Gastrocnemius medialis (tissue), 4 donors: ENCODE results near the gene CDC42EP5. TPM values are rescaled to one million over a fixed set of nuclear protein-coding genes. Genes with fewer than 3 reads are reported as not detected.

Source experiments
- ATAC-seq, 2 donors: fragments of 150-250 bp; one replicate each; pipeline ENCODE4 v1.9.1; 2016
- DNase-seq, 2 donors: peaks; one replicate each; pipeline ENCODE4 v3.0.0-alpha.2; 2019
- H3K27ac ChIP-seq, 4 donors: fragments of 200-600 bp; sonication (generic); 1 replicate in 1 of 4; 2 replicates in 3 of 4; pipeline ENCODE4 v1.5.1; 2016 to 2018; ENCODE audit warnings: mild to moderate bottlenecking in 2 of 4, moderate library complexity in 1 of 4
- H3K27me3 ChIP-seq, 3 donors: fragments of 200-600 bp; sonication (generic) in 2 of 3; 1 replicate in 1 of 3; 2 replicates in 2 of 3; pipeline versions ENCODE4 v1.5.1 to v1.6.0; 2016 to 2019; ENCODE audit warnings: mild to moderate bottlenecking in 1 of 3, moderate library complexity in 1 of 3
- H3K36me3 ChIP-seq, 2 donors: fragments of 200-600 bp; sonication (generic) in 1 of 2; one replicate each; pipeline ENCODE4 v1.5.1; 2017 to 2018
- H3K4me1 ChIP-seq, 2 donors: fragments of 200-600 bp; sonication (generic) in 1 of 2; one replicate each; pipeline ENCODE4 v1.5.1; 2016 to 2017; ENCODE audit warnings: mild to moderate bottlenecking in 2 of 2
- H3K4me3 ChIP-seq, 4 donors: fragments of 200-600 bp; sonication (generic) in 3 of 4; 1 replicate in 1 of 4; 2 replicates in 3 of 4; pipeline ENCODE4 v1.5.1; 2016 to 2019; ENCODE audit warnings: mild to moderate bottlenecking in 2 of 4
- H3K9me3 ChIP-seq, 3 donors: fragments of 200-600 bp; sonication (generic) in 2 of 3; 1 replicate in 1 of 3; 2 replicates in 2 of 3; pipeline ENCODE4 v1.5.1; 2016 to 2019
- CTCF ChIP-seq, 5 experiments: fragments of 450-650 bp in 3 of 5; fragments of 200-600 bp in 2 of 5; sonication (generic) in 2 of 5; IDR thresholded peaks in 4 of 5; conservative IDR thresholded peaks in 1 of 5; 1 replicate in 4 of 5; 2 replicates in 1 of 5; pipeline ENCODE4 v1.5.1; 2016 to 2019; ENCODE audit warnings: antibody characterized with exemption in 5 of 5, mild to moderate bottlenecking in 3 of 5, moderate library complexity in 3 of 5
- POLR2A ChIP-seq, 2 donors: fragments of 450-650 bp; IDR thresholded peaks; one replicate each; pipeline ENCODE4 v1.6.1; 2017; ENCODE audit warnings: antibody characterized with exemption in 2 of 2, mild to moderate bottlenecking in 2 of 2, moderate library complexity in 2 of 2
- in situ Hi-C, 4 donors: fragments of 200-750 bp; cut with MboI; loops; one replicate each; pipeline versions ENCODE4 v1.15.0 to v1.8.0; 2017; ENCODE audit warnings: low sequenced_read_pairs in 4 of 4
- intact Hi-C: fragments of 100-400 bp; cut with DNase I; formaldehyde crosslinking; loops from one replicate; pipeline ENCODE4 v1.15.1; 2023; ENCODE audit warnings: low total_unique reads
- total RNA-seq, 4 donors: library from RNA; depleted of rRNA; stranded (reverse); fragments of >200 nt; gene quantifications; one replicate each; pipeline versions ENCODE4 v1.1.0 to v1.2.3, GENCODE V29; 2016

The CDC42EP5 gene
- total RNA-seq, 4 donors from 2014 or later: 0.83 to 4.6 (median 4.2) TPM; not detected in 1

- in situ Hi-C loops (no loop called here), intact Hi-C loops (no loop called here)
- Histone ChIP-seq H3K4me3 (peak overlapping the region; percentile 25 to 40 (median 35)), H3K9me3 (no peaks in the 10 kb centered on the region), H3K27me3 (peaks cover 30 to 54% (median 39%) of the 10 kb centered on the region in 3 donors), H3K27ac (no peak overlapping the region), H3K4me1 (peaks cover 15 to 40% of the 10 kb centered on the region in 2 donors), H3K36me3 (no peaks in the 10 kb centered on the region)
- ATAC-seq: peak in 1 of 2 donors; percentile 19
- TF ChIP-seq CTCF (IDR thresholded peaks at IDR 0.05 in 4 of 5, conservative IDR thresholded peaks at IDR 0.05 in 1 of 5) (no peak), POLR2A (IDR thresholded peaks at IDR 0.05) (no peak)
- DNase-seq: peak in 1 of 2 donors; percentile 38
Observed at GRCh38 chr19:54431255-54431838, 41.7 kb downstream of the CDC42EP5 start.

GRCh38 chr19:54430306-54431254 is 42.5 kb downstream of the CDC42EP5 start:
- peak overlapping the region; percentile 25 to 40 (median 35) for H3K4me3 ChIP-seq
- ATAC-seq (peak; percentile 17 to 37), DNase-seq (no peak)
- in situ Hi-C loops (no loop called here), intact Hi-C loops (no loop called here)
- H3K4me1 ChIP-seq: peaks cover 12 to 32% of the 10 kb centered on the region in 2 donors
- TF ChIP-seq POLR2A (IDR thresholded peaks at IDR 0.05) (no peak), CTCF (IDR thresholded peaks at IDR 0.05 in 4 of 5, conservative IDR thresholded peaks at IDR 0.05 in 1 of 5) (peak in 1 of 5 experiments; percentile 26)
- H3K27me3 ChIP-seq: peaks cover 35 to 58% (median 43%) of the 10 kb centered on the region in 3 donors
- no peaks in the 10 kb centered on the region for H3K36me3 ChIP-seq
- no peak overlapping the region for H3K27ac ChIP-seq
- H3K9me3 ChIP-seq: no peaks in the 10 kb centered on the region

GRCh38 chr19:54429545-54430227 is 43.4 kb downstream of the CDC42EP5 start:
- no peak overlapping the region for H3K27ac ChIP-seq
- H3K4me1 ChIP-seq: peaks cover 12 to 23% of the 10 kb centered on the region in 2 donors
- DNase-seq: no peak
- intact Hi-C loops: no loop called here
- in situ Hi-C loops: no loop called here
- no peak overlapping the region for H3K4me3 ChIP-seq
- peaks cover 37 to 58% (median 43%) of the 10 kb centered on the region in 3 donors for H3K27me3 ChIP-seq
- H3K9me3 ChIP-seq: no peaks in the 10 kb centered on the region
- no peak for TF ChIP-seq CTCF (IDR thresholded peaks at IDR 0.05 in 4 of 5, conservative IDR thresholded peaks at IDR 0.05 in 1 of 5)
- no peak for TF ChIP-seq POLR2A (IDR thresholded peaks at IDR 0.05)
- ATAC-seq: no peak
- no peaks in the 10 kb centered on the region for H3K36me3 ChIP-seq

GRCh38 chr19:54429176-54429495 is 44.0 kb downstream of the CDC42EP5 start:
- Histone ChIP-seq H3K4me1 (peaks cover 12 to 18% of the 10 kb centered on the region in 2 donors), H3K4me3 (no peak overlapping the region), H3K27me3 (peaks cover 37 to 61% (median 43%) of the 10 kb centered on the region in 3 donors), H3K9me3 (no peaks in the 10 kb centered on the region), H3K36me3 (no peaks in the 10 kb centered on the region), H3K27ac (no peak overlapping the region)
- TF ChIP-seq POLR2A (IDR thresholded peaks at IDR 0.05) (no peak), CTCF (IDR thresholded peaks at IDR 0.05 in 4 of 5, conservative IDR thresholded peaks at IDR 0.05 in 1 of 5) (no peak)
- ATAC-seq (no peak), DNase-seq (no peak)
- in situ Hi-C loops (no loop called here), intact Hi-C loops (no loop called here)
